ENCODE data around the gene KNOP1.

DNA sequence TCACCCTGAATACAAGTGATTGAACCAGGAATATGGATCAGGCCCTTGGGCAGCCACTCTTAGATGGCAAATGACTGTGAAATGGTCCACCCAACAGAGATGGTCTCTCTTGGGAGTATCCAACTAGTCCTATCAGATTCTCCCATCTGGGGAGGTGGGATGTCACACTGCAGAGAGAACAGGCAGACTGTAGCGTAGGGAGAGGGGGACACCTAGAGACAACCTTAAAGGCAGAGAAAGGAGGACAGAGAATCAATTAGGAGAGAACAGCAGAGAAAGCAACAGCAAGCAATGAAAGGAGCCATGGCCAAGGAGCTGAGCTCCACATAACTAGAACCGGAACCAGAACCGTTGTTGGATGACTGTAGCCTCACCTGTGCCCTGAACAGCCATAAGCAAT is 37.2 kb upstream of the KNOP1 start:
- TF ChIP-seq MYC (IDR thresholded peaks at IDR 0.05; ENCODE audit: low read depth, low read length) (no peak), GATA2 (IDR thresholded peaks at IDR 0.05; ENCODE audit: insufficient read depth, insufficient read length, low read depth, low read length) (no peak), EZH2 (IDR thresholded peaks at IDR 0.05; ENCODE audit: borderline replicate concordance, low read depth, low read length, severe bottlenecking) (no peak), POLR2A (IDR thresholded peaks at IDR 0.05; ENCODE audit: low read depth, low read length) (no peak)
- TF ChIP-seq, protein P1, sequence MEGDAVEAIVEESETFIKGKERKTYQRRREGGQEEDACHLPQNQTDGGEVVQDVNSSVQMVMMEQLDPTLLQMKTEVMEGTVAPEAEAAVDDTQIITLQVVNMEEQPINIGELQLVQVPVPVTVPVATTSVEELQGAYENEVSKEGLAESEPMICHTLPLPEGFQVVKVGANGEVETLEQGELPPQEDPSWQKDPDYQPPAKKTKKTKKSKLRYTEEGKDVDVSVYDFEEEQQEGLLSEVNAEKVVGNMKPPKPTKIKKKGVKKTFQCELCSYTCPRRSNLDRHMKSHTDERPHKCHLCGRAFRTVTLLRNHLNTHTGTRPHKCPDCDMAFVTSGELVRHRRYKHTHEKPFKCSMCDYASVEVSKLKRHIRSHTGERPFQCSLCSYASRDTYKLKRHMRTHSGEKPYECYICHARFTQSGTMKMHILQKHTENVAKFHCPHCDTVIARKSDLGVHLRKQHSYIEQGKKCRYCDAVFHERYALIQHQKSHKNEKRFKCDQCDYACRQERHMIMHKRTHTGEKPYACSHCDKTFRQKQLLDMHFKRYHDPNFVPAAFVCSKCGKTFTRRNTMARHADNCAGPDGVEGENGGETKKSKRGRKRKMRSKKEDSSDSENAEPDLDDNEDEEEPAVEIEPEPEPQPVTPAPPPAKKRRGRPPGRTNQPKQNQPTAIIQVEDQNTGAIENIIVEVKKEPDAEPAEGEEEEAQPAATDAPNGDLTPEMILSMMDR (IDR thresholded peaks at IDR 0.05; ENCODE audit: extremely low read depth in 1 of 2, insufficient read depth in 1 of 2, low read depth in 1 of 2, low read length in 2 of 2), result no peak

All from endothelial cell of umbilical vein (primary cell).